Stimulated activated CD4-positive, alpha-beta T cell treated with anti-CD3 and anti-CD28 coated beads, Interleukin-12 subunit alpha, Interleukin-12 subunit beta, amount 100 ng/mL, for 4 hours (primary cell): ENCODE data around the gene N4BP2L1.

ENCODE experiments used
- DNase-seq: peaks from one replicate; pipeline ENCODE4 v3.0.0-alpha.2; 2020

N4BP2L1 gene

GRCh38 chr13:32427852-32428580 lies at the start of gene N4BP2L1:
Gene N4BP2L1 (minus strand): TSS chr13:32428130. CDS start chr13:32428082, 48 bp downstream.
- DNase-seq, result peak; percentile 81

- no peak for DNase-seq
Measured at GRCh38 chr13:32476892-32477291, 49.0 kb upstream of the N4BP2L1 start.

DNA sequence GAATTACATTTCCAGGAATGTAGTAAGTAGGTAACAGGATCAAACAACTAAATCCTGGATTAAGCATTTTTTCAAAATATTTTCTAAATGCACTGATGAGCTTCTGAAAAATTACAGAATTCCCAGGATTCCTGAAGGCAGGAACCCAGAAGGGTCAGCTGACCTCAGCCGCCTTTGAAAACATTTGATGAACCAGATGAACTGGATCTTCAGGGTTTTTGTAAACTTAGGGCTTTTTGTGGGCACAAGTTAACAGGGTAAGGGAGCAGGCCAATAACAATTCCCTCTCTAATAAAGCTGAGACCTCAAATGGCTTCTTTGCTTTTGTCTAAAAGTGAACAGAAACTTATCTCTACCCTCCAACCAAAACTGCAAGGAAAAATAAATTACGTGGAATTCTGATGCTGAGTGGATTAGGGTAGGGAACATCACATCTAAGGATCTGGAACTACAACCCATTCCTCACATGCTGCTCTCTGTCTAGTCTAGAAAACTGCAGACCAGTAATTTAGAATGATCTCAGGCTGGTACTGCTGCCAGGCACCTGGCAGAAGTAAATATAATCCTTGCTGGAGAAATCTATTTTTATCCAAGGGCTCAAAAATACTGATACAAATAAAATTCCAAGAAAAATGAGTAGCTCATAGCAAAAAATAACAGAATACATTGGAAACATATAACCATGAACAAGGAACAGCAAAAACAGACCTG lies 48.2 kb upstream of the N4BP2L1 start:
- no peak for DNase-seq

GRCh38 chr13:32474999-32475792 lies 47.3 kb upstream of the N4BP2L1 start:
- DNase-seq, result no peak

- no peak for DNase-seq
Measured at GRCh38 chr13:32473650-32474049, 45.7 kb upstream of the N4BP2L1 start.

DNA sequence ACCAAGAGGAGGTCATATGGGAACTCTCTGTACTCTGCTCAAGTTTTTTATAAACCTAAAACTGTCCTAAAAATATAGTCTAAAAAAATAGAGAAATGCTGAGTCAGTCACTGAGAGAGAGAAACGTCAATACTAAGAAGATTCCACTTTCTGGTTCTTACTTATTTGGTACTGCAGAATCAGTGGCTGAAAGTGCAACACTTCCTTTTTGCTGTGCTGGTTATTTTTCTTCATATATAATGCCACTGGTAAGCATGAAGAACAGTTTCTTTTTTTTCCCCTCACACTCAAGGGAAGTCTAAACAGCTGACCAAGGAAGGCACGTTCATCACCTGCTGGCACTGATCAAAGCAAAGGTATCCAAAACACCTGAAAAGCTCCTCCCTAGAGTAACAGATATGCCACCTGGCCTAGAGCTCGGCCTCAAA lies 44.3 kb upstream of the N4BP2L1 start:
- no peak for DNase-seq

DNA sequence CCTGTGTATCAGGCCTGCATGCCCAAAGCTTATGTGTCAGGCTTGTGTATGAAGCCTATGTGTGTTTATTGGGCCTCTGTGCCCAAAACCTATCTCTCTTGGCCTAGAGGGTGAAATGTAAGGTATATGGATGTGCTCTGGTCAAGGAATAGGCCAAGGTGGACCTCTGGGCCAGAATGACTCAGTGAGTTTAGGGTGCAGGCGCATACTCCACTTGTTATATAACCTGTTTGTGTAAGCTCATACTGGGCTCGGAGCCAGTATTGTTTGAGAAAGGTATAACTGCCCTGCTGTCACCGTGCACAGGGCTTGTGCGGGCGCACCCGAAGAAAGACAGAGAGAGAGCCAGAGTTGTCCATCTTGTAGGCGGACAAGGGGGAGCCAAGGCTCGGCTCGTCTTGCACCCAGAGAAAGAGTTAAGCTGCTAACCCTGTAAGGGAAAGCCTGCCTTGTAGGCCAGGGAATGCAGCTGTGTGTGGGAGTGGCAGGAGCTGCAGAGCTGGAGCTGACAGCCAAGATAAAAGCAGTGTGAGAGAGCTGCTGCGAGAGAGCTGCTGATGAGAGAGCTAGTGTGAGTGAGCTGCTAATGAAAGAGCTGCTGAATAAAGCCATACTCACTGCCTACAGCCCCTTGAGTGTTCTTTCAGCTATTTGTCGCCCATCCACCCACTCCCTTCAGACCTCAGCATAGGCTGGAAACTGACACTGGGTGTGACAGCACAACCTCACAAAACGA lies 43.4 kb upstream of the N4BP2L1 start:
- DNase-seq, result no peak

- DNase-seq, result no peak
Measured at GRCh38 chr13:32468502-32469142, 40.7 kb upstream of the N4BP2L1 start.

DNA sequence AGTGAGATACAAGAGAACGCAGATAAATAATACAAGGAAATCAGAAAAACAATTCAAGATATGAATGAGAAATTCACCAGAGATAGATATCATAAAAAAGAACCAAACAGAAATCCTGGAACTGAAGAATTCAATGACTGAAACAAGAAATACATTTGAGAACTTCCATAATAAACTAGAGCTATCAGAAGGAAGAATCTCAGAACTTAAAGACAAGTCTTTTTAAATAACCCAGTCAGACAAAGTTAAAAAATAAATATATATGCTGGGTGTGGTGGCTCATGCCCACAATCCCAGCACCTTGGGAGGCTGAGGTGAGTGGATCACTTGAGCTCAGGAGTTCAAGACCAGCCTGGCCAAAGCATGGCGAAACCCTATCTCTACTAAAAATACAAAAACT lies 28.7 kb upstream of the N4BP2L1 start:
- DNase-seq, result no peak

GRCh38 chr13:32455594-32455903 lies 27.6 kb upstream of the N4BP2L1 start:
- no peak for DNase-seq

GRCh38 chr13:32454886-32455593 lies 27.1 kb upstream of the N4BP2L1 start:
- DNase-seq, result no peak

- DNase-seq, result no peak
Measured at GRCh38 chr13:32453981-32454380, 26.1 kb upstream of the N4BP2L1 start.

- no peak for DNase-seq
Measured at GRCh38 chr13:32448972-32449371, 21.0 kb upstream of the N4BP2L1 start.

DNA sequence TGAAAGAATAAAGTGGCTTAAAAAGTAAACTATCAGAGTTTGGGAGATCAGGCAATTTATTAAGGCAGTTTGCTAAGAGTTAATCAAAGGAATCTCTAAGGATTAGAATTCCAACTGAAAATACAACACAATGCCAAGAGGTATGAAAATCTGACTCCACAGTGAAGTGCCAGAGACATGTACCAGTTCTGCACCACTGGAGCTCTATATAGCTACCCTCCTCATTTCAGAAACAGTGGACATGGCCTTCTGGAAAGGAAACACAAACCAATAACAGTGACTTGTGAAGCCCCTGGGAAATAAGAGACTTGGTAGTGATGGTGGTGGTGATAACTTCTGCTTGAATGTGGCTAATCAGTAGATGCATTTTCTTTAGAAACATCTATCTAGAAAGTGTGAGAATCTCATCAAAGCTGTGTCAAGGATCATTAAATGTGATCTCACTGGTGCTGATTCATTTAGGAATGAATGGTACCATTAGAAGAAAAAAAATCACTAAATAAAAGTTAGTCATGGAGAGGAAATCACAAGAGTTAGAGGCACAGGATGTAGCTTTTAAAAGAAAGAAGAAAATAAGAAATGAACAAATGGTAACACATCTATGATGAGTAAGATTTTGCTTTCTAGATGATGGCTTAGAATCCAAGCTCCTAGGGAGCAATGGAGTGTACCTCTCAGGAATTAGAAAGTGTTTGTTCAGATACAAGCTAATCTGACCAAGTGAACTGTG lies 20.1 kb upstream of the N4BP2L1 start:
- DNase-seq, result no peak

- no peak for DNase-seq
Measured at GRCh38 chr13:32446773-32447465, 19.0 kb upstream of the N4BP2L1 start.

GRCh38 chr13:32446220-32446619 lies 18.3 kb upstream of the N4BP2L1 start:
- no peak for DNase-seq

DNA sequence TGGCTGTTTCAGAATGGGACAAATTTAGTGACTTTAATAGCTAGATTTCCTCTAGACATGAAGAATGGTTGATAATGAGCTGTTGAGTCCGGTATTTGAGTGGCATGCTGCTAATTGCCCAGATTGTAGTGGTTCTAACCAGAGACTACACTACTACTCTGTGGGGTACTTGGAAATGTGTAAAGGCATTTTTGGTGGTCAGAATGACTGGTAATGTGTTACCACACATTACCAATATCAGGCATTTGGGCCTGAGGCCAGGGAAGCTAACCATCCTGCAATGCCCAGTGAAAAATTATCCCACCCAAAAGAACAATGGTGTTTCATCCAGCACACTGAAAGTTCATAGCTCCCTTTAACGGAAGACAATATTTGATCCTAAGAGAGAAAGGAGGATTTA lies 17.5 kb upstream of the N4BP2L1 start:
- no peak for DNase-seq

GRCh38 chr13:32443111-32443510 lies 15.2 kb upstream of the N4BP2L1 start:
- no peak for DNase-seq

GRCh38 chr13:32438871-32439270 lies 10.9 kb upstream of the N4BP2L1 start:
- no peak for DNase-seq

GRCh38 chr13:32432856-32433255 lies 4.9 kb upstream of the N4BP2L1 start:
- DNase-seq, result no peak

DNA sequence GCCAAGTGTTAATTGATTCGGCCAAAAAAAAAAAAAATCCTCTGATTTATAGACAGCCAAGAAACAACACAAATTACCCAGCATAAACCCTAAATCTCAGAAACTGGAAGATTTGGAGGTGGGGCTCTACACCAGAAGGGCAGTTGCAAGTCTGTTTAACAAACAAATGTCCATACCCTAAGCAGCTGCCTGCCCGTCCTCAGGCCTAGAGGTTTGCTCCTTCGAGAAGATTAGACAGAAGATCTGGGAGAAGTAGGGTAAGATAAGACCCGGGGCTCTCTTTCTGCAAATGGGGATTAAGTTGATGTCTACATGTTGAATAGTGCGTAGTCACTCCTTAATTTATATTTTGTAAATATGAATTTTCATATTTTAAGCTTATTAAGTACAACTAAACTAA lies 3.4 kb upstream of the N4BP2L1 start:
- no peak for DNase-seq
